Activated T-helper 17 cell treated with anti-CD3 and anti-CD28 coated beads, Interleukin-2, amount 50 U/mL, for 72 hours (primary cell): ENCODE data around the gene ABCF1. TPM values are rescaled to one million over a fixed set of nuclear protein-coding genes. Genes with fewer than 3 reads are reported as not detected.

Experiments
- ATAC-seq: fragments of 150-1000 bp; cut with Tn5 transposase; replicated peaks from 2 replicates; pipeline ENCODE4 v1.10.0; 2021; ENCODE audit warnings: mild to moderate bottlenecking, moderate library complexity
- H3K27ac Mint-ChIP-seq: one replicate; pipeline ENCODE4 v1.8.0; 2022; ENCODE audit warnings: mixed read lengths
- H3K27me3 Mint-ChIP-seq: one replicate; pipeline ENCODE4 v1.8.0; 2022; ENCODE audit warnings: mixed read lengths
- H3K36me3 Mint-ChIP-seq: one replicate; pipeline ENCODE4 v1.8.0; 2022; ENCODE audit warnings: low read depth, mild to moderate bottlenecking, mixed read lengths
- H3K4me1 Mint-ChIP-seq: one replicate; pipeline ENCODE4 v1.8.0; 2022; ENCODE audit warnings: mixed read lengths
- H3K4me3 Mint-ChIP-seq: one replicate; pipeline ENCODE4 v1.8.0; 2022; ENCODE audit warnings: mild to moderate bottlenecking, mixed read lengths
- H3K9me3 Mint-ChIP-seq: one replicate; pipeline ENCODE4 v1.8.0; 2022; ENCODE audit warnings: mixed read lengths
- total RNA-seq, 2 donors: library from RNA; stranded (reverse); gene quantifications; one replicate each; pipeline ENCODE4 v1.2.3, GENCODE V29; 2022

The ABCF1 gene
- total RNA-seq, 2 donors from 2014 or later: 65.0 to 98.2 TPM

DNA sequence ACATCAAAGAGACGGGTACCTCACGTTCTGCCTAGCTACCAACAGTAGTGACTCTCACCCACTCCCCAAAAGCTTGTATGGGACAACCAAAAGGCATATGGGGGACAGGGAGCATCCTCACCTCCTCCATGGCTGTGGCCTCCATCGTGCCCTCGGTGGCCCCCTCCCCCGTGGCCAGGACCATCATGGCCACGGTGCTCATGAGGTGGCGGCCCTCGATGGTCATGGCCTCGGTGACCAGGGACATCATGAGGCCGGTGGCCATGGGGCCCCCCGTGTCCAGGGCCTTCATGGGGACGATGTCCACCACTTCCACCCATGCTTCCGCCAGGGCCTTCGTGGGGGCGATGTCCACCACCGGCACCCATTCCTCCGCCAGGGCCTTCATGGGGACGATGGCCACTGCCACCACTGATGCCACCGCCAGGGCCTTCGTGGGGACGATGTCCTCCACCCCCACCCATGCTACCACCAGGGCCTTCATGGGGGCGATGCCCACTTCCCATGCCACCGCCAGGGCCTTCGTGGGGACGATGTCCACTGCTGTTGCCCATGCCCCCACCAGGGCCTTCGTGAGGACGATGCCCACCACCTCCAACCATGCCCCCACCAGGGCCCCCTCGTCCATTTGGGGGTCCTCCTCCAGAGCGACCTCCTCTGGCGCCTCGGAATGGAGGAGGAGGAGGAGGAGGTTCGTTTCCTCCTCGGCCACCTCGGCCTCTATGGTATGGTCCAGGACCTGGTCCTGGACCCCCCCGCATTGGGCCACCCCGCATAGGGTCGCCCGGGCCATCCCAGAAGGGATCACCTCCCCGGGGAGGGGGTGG, 30.8 kb downstream of the ABCF1 start:
- no peak for ATAC-seq
- H3K27me3 Mint-ChIP-seq: no peaks in the 10 kb centered on the region
- H3K9me3 Mint-ChIP-seq: no peaks in the 10 kb centered on the region
- no peak overlapping the region for H3K4me3 Mint-ChIP-seq
- peaks cover 82% of the 10 kb centered on the region for H3K36me3 Mint-ChIP-seq
- no peak overlapping the region for H3K27ac Mint-ChIP-seq
- H3K4me1 Mint-ChIP-seq: peaks cover 27% of the 10 kb centered on the region

DNA sequence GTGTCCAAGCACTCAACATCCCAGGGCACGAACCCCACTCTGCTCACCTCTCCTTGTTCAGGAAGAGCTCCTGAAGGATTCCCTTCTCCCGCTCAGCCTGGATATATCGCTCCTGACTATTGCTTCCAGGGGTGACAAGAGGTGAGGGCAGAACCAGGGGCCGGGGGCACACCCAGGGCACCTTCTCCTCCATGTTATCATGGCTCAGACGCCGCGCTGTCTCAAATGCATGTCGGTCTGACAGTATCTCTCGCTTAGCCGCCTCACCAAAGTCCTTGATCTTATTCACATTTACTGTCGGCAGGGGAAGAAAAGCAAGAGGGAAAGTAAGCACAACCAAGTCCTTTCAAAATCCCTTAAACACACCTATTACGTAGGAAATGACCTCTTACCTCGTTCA, 32.7 kb downstream of the ABCF1 start:
- Mint-ChIP-seq H3K4me1 (peaks cover 33% of the 10 kb centered on the region), H3K36me3 (peaks cover 96% of the 10 kb centered on the region), H3K27ac (peak overlapping the region; percentile 51), H3K4me3 (no peak overlapping the region), H3K27me3 (no peaks in the 10 kb centered on the region), H3K9me3 (no peaks in the 10 kb centered on the region)
- no peak for ATAC-seq

DNA sequence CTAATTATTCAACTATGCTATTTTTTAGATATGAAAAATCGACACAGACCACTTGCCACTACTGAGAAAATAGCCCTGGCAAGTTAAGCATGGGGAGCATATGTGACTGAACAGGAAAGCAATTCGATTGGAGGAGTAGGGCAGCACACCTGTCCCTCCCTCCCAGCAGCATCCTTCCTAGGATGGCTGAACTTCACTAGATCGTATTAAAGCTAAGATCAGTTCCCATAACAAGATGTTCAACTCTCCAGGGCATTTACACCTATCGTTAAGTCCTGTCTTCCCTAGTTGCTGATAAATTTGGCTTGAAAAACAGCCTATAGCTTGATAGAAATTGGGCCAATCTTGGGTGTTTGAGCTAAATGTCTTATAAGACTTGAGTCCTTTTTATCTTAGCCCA, 38.8 kb downstream of the ABCF1 start:
- Mint-ChIP-seq H3K4me1 (peaks cover 62% of the 10 kb centered on the region), H3K27ac (peak overlapping the region; percentile 58), H3K27me3 (no peaks in the 10 kb centered on the region), H3K36me3 (peaks cover 100% of the 10 kb centered on the region), H3K4me3 (no peak overlapping the region), H3K9me3 (no peaks in the 10 kb centered on the region)
- no peak for ATAC-seq

DNA sequence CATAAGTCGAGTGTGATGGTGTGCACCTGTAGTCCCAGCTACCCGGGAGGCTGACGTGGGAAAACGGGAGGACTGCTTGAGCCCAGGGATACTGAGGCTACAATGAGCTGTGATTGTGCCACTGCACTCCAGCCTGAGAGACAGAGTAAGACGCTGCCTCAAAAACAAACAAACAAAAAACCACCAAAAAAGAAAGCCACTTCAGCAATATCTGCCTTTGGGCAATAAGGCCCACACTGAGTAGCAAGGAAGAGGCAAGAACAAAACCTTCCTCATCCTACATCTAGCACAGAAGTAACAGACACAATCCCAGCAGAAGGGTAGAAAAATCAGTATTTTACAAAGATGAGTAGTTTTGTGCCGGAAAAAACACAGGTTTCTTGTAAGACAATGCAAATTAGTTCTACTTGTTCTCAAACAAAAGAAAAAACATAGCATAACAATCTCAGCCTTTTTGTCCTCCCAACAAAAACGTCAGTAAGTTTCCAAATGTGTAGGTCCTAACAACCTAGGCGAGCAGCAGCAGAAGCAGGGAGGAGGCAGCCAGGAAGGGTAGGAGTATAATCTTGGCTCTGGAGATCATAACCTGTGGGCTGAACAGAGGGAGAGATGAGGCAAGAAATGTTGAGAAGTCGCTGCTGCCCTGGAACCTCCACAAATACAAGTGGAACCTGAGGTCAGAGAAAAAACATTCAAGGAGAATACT, 40.1 kb downstream of the ABCF1 start:
- peaks cover 58% of the 10 kb centered on the region for H3K4me1 Mint-ChIP-seq
- no peaks in the 10 kb centered on the region for H3K27me3 Mint-ChIP-seq
- no peak for ATAC-seq
- peaks cover 100% of the 10 kb centered on the region for H3K36me3 Mint-ChIP-seq
- peak overlapping the region; percentile 94 for H3K4me3 Mint-ChIP-seq
- no peaks in the 10 kb centered on the region for H3K9me3 Mint-ChIP-seq
- peak overlapping the region; percentile 69 for H3K27ac Mint-ChIP-seq

DNA sequence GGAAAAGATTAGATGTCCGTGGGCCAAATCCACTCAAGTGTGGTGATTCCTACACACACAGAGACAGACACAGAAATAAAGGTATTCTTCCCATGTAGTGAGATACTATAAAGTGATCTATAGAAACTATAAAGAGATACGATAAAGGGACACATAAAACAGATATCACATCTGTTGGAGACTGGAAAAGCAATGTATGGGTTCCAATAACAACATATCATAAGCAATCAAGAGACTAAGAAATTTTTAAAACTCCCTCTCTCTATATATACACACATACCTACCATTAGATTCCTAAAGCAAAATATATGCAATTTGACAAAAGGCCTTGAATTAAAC, 40.6 kb downstream of the ABCF1 start:
- Mint-ChIP-seq H3K27ac (peak overlapping the region; percentile 69), H3K9me3 (no peaks in the 10 kb centered on the region), H3K4me3 (peak overlapping the region; percentile 94), H3K4me1 (peaks cover 54% of the 10 kb centered on the region), H3K36me3 (peaks cover 100% of the 10 kb centered on the region), H3K27me3 (no peaks in the 10 kb centered on the region)
- ATAC-seq: no peak

DNA sequence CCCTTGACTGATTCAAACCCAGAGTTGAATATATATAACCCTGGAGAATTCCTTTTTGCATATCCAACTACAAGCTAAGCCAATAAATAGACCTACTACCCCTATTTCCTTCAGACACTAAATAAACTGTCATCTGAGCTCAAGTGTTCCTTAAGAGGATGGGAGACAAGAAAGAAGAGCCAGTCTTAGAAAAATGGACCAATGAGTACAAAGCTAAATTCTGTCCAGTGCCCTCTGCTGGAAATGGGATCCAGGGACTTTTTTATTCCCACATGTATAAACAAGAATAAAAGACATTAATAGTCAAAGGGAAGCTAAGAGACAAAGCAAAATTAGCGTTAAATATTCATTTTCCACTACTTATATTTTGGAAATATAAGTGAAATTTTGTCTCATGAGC, 41.0 kb downstream of the ABCF1 start:
- ATAC-seq: no peak
- Mint-ChIP-seq H3K27me3 (no peaks in the 10 kb centered on the region), H3K27ac (peak overlapping the region; percentile 69), H3K4me3 (peak overlapping the region; percentile 94), H3K9me3 (no peaks in the 10 kb centered on the region), H3K4me1 (peaks cover 54% of the 10 kb centered on the region), H3K36me3 (peaks cover 100% of the 10 kb centered on the region)

DNA sequence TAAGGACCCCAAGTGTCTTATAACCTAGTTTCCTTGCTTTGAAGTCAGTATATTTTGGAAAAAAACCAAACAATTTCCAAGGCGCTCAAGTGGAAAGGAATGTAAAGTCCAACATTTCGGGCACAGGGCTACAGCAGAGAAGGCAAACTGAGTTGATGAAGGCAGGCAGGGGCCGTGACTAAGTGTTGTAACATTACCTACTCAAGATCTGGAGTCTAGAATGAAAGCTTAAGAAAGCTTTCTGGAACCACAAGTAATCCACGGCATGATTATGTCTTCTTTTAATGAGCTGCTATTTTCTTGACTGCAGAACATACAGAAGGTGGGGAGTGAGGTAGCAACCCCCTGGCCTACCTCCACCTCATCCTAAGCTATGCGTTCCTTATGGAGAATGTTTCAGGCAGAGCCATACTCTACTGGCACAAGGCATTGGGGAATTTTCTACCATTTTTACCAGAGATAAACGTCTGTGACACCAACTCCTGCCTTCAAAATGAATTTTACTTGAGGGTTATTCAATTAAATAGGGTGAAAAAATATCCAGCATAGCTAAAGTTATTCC, 41.5 kb downstream of the ABCF1 start:
- peak overlapping the region; percentile 100 for H3K27ac Mint-ChIP-seq
- no peak for ATAC-seq
- H3K27me3 Mint-ChIP-seq: no peaks in the 10 kb centered on the region
- peak overlapping the region; percentile 94 for H3K4me3 Mint-ChIP-seq
- H3K36me3 Mint-ChIP-seq: peaks cover 100% of the 10 kb centered on the region
- H3K4me1 Mint-ChIP-seq: peaks cover 49% of the 10 kb centered on the region
- H3K9me3 Mint-ChIP-seq: no peaks in the 10 kb centered on the region

DNA sequence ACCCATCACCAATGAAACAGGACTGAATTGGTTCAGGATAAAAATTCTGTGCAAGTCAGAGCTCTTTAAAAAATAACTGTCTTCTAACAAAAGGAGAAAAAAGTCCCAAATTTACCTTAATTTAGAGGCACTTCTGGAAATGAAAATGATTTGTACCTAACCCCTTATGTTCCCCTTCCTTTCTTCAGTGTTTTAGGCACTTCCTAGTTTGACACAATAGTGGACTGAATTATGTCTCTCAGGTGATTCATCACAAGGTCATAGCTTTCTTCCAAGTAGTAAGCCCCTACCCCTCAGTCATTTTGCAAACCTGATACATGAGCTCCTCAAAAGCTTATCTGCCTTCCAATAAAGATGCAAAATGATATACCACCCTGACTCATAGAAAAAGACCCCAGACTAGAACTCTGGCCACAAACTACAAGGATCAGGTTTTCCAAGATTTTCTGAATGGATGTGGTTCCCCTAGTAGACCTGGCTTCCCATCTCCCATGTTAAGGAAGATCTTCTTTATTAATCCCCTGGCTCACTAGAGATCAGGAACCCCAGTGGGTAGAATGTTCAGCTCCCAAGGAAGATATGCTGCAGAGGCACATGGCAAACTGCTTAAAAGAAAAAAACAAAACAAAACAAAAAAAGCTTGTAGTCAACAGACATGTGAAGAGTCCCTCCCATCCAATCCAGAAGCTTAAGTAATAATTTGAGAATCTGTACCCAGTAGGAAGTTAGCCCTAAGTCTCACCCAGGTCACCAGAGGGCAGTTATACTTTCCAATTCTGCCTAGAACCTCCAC, 42.2 kb downstream of the ABCF1 start:
- Mint-ChIP-seq H3K27ac (peak overlapping the region; percentile 100), H3K4me3 (peak overlapping the region; percentile 94), H3K4me1 (peaks cover 49% of the 10 kb centered on the region), H3K9me3 (no peaks in the 10 kb centered on the region), H3K36me3 (peaks cover 97% of the 10 kb centered on the region), H3K27me3 (no peaks in the 10 kb centered on the region)
- ATAC-seq: peak; percentile 31

DNA sequence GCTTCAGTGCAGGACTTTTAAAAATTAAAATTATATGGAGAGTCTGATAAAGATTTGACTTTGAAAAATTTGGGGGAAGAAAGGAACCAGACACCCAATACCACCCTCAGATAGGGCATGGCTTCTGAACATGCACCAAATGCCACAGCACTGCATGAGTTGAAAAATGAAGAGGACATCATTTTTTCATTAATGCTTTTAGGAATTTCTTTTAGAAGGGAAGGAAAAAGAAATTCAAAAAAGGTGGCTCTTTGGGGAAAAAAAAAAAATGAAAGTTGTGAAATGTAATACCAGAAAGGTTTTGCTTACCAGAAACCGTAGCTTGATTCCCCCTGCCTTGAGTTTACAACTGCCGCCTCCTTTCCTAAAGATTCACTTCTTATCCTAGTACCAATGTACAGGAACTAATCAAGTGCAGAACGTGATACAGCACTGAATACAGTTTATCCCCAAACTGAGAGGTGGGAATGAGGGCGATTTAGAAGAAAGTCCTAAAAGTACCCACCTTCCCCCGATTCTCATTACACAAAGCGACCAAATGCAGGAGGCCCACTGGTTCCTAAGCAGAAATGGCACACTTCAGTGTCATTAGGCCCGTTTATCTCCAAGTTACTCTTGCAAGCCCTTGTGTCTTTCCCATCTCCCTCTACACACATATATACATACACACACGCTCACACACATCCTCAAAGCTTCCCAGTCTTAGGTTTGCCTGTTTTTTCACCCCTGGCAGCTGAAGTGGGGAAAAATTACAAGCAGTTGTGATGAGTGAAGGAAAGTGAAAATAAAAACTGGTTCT, 43.0 kb downstream of the ABCF1 start:
- Mint-ChIP-seq H3K9me3 (no peaks in the 10 kb centered on the region), H3K4me1 (peaks cover 41% of the 10 kb centered on the region), H3K27ac (peak overlapping the region; percentile 100), H3K27me3 (no peaks in the 10 kb centered on the region), H3K4me3 (peak overlapping the region; percentile 94), H3K36me3 (peaks cover 97% of the 10 kb centered on the region)
- ATAC-seq: no peak

DNA sequence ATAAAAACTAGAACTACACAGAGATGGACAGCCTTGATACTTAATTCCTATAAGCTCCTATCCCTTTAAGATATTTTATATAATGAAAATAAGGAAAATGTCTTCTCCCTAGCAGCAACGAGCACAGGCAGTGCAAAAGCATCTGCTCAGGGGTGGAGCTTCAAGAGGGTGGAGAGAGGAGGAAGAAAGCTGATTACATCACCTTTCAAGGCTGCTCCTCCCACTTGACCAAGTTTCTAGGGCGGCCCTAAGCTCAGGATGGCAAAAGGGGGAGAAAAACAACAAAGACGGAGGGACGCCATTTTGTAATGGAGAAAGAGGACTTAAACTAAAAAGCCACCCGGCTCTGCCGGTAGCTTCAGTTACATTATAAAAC, 43.6 kb downstream of the ABCF1 start:
- peaks cover 35% of the 10 kb centered on the region for H3K4me1 Mint-ChIP-seq
- no peaks in the 10 kb centered on the region for H3K9me3 Mint-ChIP-seq
- H3K36me3 Mint-ChIP-seq: peaks cover 97% of the 10 kb centered on the region
- no peaks in the 10 kb centered on the region for H3K27me3 Mint-ChIP-seq
- peak overlapping the region; percentile 100 for H3K27ac Mint-ChIP-seq
- ATAC-seq: peak; percentile 62
- H3K4me3 Mint-ChIP-seq: peak overlapping the region; percentile 94

DNA sequence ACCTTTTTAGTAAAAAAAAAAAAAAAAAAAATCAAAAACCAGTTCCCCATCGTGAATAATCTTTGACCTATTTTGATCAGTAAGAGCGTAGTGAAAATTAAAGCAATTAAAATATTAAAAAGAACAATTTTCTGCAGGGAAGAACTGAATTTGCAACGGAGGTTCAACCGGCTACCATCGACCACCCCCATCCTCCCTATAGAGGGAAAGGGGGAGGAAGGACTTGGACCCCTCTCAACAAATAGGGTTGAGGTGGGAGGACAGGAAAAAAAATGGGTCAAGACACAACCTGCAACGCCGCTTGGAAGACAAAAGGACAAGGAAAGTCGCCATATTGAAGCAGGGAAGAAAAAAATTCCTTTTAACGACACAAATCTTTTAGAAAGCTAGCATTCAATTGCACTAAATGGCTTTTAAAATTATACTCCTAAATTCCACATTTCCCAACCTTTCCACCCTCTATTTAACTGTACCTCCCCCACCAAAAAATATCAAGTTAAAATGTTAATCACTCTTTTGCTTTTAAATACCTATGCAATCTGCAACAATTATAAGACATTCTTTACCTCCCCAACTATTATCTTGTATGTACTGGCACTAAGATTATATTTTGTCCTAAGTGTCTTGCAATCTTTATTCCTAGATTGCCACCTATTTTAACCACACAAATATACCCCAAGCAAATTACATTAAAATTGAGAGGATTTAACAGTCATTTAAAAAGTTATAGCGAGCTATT, 44.1 kb downstream of the ABCF1 start:
- H3K27ac Mint-ChIP-seq: peak overlapping the region; percentile 100
- H3K9me3 Mint-ChIP-seq: no peaks in the 10 kb centered on the region
- peaks cover 95% of the 10 kb centered on the region for H3K36me3 Mint-ChIP-seq
- ATAC-seq: no peak
- no peaks in the 10 kb centered on the region for H3K27me3 Mint-ChIP-seq
- peaks cover 31% of the 10 kb centered on the region for H3K4me1 Mint-ChIP-seq
- peak overlapping the region; percentile 94 for H3K4me3 Mint-ChIP-seq

DNA sequence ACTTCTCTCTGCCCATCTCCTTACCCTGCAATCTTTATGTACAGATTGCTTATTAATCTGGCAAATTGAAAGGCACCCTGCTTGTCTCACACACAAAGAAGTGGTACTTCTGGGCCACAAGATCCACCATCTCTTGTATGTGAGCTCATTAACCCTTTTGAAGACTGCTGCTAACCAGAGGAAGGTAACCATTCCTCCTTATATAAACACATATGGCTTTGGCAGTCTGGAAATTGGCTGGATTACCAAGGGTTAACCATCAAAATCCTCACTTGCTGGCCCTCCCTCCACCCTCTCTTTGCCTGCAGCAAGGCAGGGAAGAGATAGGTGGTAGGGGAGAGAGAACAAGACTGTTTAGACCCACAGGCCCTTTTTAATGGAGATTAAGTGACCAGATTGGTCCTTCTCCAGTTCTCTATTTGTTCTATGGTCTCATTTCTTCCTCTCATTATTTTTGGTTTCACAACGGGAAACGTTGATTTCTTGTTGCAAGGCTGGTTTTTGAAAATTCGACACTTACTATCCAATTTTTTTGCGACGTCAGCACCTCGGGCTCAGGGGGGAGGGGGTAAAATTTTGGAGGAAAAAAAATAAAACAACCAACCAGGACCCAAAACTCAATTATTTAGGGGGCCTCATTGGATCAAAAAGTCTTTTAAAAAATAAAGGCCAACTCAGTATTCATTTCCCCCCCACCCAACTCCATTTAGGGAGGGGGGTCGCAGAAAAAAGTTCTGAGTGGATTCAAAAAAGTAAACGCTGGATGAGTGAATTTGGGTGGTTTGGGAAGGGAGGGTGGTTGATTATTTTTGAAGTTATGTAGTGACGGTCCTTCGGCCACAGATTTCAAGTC, 44.9 kb downstream of the ABCF1 start:
- H3K36me3 Mint-ChIP-seq: peaks cover 95% of the 10 kb centered on the region
- H3K4me1 Mint-ChIP-seq: peaks cover 28% of the 10 kb centered on the region
- no peaks in the 10 kb centered on the region for H3K27me3 Mint-ChIP-seq
- peak overlapping the region; percentile 100 for H3K27ac Mint-ChIP-seq
- no peak for ATAC-seq
- H3K4me3 Mint-ChIP-seq: peak overlapping the region; percentile 94
- no peaks in the 10 kb centered on the region for H3K9me3 Mint-ChIP-seq
